ENCODE results near the gene FEM1B.
A peak's percentile ranks its signal among the peaks of the same experiment; 100 is the strongest.

FEM1B gene

GRCh38 chr15:68259883-68260282 is 17.7 kb upstream of the FEM1B start:
- DNase-seq (ENCODE audit: low read depth in 2 of 2), result no peak

GRCh38 chr15:68261241-68261640 is 16.3 kb upstream of the FEM1B start:
- DNase-seq (ENCODE audit: low read depth in 2 of 2), result no peak

GRCh38 chr15:68261980-68262379 is 15.6 kb upstream of the FEM1B start:
- DNase-seq (ENCODE audit: low read depth in 2 of 2), result no peak

- DNase-seq (ENCODE audit: low read depth in 2 of 2), result no peak
Observed at GRCh38 chr15:68262514-68263356, 14.8 kb upstream of the FEM1B start.

- DNase-seq (ENCODE audit: low read depth in 2 of 2), result no peak
Observed at GRCh38 chr15:68264282-68264681, 13.3 kb upstream of the FEM1B start.

- no peak for DNase-seq (ENCODE audit: low read depth in 2 of 2)
Observed at GRCh38 chr15:68265081-68265480, 12.5 kb upstream of the FEM1B start.

GRCh38 chr15:68265674-68266073 is 11.9 kb upstream of the FEM1B start:
- DNase-seq (ENCODE audit: low read depth in 2 of 2), result no peak

GRCh38 chr15:68268405-68268804 is 9.1 kb upstream of the FEM1B start:
- no peak for DNase-seq (ENCODE audit: low read depth in 2 of 2)

- DNase-seq (ENCODE audit: low read depth in 2 of 2), result no peak
Observed at GRCh38 chr15:68271854-68272471, 5.6 kb upstream of the FEM1B start.

- no peak for DNase-seq (ENCODE audit: low read depth in 2 of 2)
Observed at GRCh38 chr15:68272721-68273271, 4.7 kb upstream of the FEM1B start.

- no peak for DNase-seq (ENCODE audit: low read depth in 2 of 2)
Observed at GRCh38 chr15:68274201-68274848, 3.2 kb upstream of the FEM1B start.

- DNase-seq (ENCODE audit: low read depth in 2 of 2), result no peak
Observed at GRCh38 chr15:68275165-68275746, 2.3 kb upstream of the FEM1B start.

GRCh38 chr15:68276668-68277067 is 877 bp upstream of the FEM1B start:
- no peak for DNase-seq (ENCODE audit: low read depth in 2 of 2)

GRCh38 chr15:68277131-68277602 is 378 bp upstream of the FEM1B start:
- DNase-seq (ENCODE audit: low read depth in 2 of 2), result no peak

GRCh38 chr15:68278345-68278594 is 725 bp downstream of the FEM1B start:
- DNase-seq (ENCODE audit: low read depth in 2 of 2), result peak in 1 of 2 experiments; percentile 52

GRCh38 chr15:68278595-68279405 is 1.3 kb downstream of the FEM1B start:
- DNase-seq (ENCODE audit: low read depth in 2 of 2), result no peak

- no peak for DNase-seq (ENCODE audit: low read depth in 2 of 2)
Observed at GRCh38 chr15:68279779-68280753, 2.5 kb downstream of the FEM1B start.

GRCh38 chr15:68281008-68281407 is 3.5 kb downstream of the FEM1B start:
- no peak for DNase-seq (ENCODE audit: low read depth in 2 of 2)

GRCh38 chr15:68283401-68283800 is 5.9 kb downstream of the FEM1B start:
- no peak for DNase-seq (ENCODE audit: low read depth in 2 of 2)

GRCh38 chr15:68284616-68285258 is 7.2 kb downstream of the FEM1B start:
- DNase-seq (ENCODE audit: low read depth in 2 of 2), result no peak
